Fibroblast of pulmonary artery (primary cell): Measurements from ENCODE around the gene AK2.
A peak's percentile ranks its signal among the peaks of the same experiment; 100 is the strongest.
"Not testable (repeated sequence)": the region's sequence is repeated elsewhere in the genome, so short reads cannot be mapped to it uniquely, and the experiment has no call there.

Experiments used
- DNase-seq: peaks from one replicate; pipeline ENCODE4 v3.0.0-alpha.2; 2010; ENCODE audit warnings: low read depth
- H3K4me3 ChIP-seq: replicated peaks from 2 replicates; pipeline ENCODE4 v1.5.1; 2011; ENCODE audit warnings: low read depth, mild to moderate bottlenecking, control low read depth, low read length, moderate library complexity
- TF ChIP-seq, protein P1 (sequence below): IDR thresholded peaks from 2 replicates; pipeline ENCODE4 v1.5.1; 2011; ENCODE audit warnings: mild to moderate bottlenecking, control low read depth, low read length, inconsistent platforms; ENCODE audit errors: missing control alignments

AK2 gene

GRCh38 chr1:33049371-33049770 is 12.7 kb upstream of the AK2 start:
- no peak overlapping the region for H3K4me3 ChIP-seq
- no peak for DNase-seq
- TF ChIP-seq, protein P1, sequence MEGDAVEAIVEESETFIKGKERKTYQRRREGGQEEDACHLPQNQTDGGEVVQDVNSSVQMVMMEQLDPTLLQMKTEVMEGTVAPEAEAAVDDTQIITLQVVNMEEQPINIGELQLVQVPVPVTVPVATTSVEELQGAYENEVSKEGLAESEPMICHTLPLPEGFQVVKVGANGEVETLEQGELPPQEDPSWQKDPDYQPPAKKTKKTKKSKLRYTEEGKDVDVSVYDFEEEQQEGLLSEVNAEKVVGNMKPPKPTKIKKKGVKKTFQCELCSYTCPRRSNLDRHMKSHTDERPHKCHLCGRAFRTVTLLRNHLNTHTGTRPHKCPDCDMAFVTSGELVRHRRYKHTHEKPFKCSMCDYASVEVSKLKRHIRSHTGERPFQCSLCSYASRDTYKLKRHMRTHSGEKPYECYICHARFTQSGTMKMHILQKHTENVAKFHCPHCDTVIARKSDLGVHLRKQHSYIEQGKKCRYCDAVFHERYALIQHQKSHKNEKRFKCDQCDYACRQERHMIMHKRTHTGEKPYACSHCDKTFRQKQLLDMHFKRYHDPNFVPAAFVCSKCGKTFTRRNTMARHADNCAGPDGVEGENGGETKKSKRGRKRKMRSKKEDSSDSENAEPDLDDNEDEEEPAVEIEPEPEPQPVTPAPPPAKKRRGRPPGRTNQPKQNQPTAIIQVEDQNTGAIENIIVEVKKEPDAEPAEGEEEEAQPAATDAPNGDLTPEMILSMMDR: no peak

- H3K4me3 ChIP-seq: no peak overlapping the region
- TF ChIP-seq, protein P1: no peak
- no peak for DNase-seq
Measured at GRCh38 chr1:33048426-33048825, 11.7 kb upstream of the AK2 start.

- peak; percentile 27 for DNase-seq
- H3K4me3 ChIP-seq: no peak overlapping the region
- TF ChIP-seq, protein P1: no peak
Measured at GRCh38 chr1:33047839-33048305, 11.2 kb upstream of the AK2 start.

DNA sequence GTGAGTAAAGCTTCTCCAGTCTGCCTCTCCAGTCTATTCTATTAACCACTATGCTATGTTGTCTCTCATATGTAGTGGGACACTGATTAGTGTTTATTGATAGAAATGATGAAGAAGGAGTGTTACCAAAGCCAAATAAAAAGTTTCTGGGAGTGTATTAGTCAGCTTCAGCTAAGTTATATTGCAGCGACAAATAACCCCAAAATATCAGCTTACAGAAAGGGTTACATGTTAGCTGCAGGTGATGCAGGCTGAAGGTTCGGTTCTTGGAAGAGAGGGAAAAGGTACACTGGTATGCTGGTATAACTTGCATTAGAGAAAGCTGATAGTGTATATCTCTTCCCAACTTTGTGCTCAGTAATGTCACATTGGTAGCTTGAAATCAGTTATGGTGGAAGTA is 10.6 kb upstream of the AK2 start:
- DNase-seq: no peak
- TF ChIP-seq, protein P1: no peak
- H3K4me3 ChIP-seq: no peak overlapping the region

GRCh38 chr1:33046234-33046633 is 9.6 kb upstream of the AK2 start:
- H3K4me3 ChIP-seq, DNase-seq: not testable (repeated sequence)

DNA sequence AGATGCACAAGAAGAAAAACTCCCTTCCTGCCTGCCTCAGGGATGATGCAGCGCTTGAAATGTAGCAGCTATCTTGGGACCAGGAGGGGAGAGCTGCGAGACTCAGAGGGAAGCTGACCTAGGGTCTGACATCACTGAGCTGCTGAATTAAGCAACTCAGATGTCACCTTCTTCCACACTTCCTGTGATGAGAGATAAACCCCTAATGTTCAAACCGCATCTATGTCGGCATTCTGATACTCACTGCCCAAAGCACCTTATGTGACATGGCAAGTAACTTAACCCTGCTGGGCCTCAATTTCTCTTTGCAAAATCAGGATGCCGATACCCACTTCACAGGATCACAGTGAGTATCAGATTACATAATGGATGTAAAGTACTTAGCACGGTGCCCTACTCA is 9.1 kb upstream of the AK2 start:
- no peak overlapping the region for H3K4me3 ChIP-seq
- DNase-seq: peak; percentile 53
- TF ChIP-seq, protein P1: no peak

DNA sequence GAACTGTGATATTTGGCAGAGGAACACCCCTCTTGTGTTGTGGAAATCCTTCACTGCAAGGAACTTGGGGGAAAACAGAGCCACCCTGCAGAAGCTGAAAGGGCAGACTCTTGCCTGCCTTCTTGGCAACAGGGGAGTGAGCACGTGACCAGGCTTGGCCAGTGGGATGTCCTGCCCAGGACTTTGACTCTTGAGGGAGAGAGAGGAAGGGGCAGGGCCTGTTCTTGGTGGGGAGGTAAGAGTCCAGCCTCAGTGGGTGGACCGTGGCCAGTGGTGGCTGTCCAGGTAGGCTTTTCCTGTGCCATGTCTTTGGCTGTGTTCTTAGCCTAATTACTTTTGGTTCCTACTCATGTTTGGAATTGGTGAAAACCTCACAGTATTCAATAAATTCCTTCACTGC is 8.6 kb upstream of the AK2 start:
- no peak overlapping the region for H3K4me3 ChIP-seq
- DNase-seq: no peak
- TF ChIP-seq, protein P1: no peak
